Memory B cell (primary cell): ENCODE results near the gene PDHA1.
A peak's percentile ranks its signal among the peaks of the same experiment; 100 is the strongest.

Experiments used
- ATAC-seq: fragments of 150-1000 bp; cut with Tn5 transposase; 2 replicates; pipeline ENCODE4 v1.10.0; 2021; ENCODE audit warnings: low read depth, mild to moderate bottlenecking, moderate library complexity
- DNase-seq, 2 donors: peaks; one replicate each; pipeline ENCODE4 v3.0.0; 2022; ENCODE audit warnings: low spot score in 2 of 2
- H3K27ac Mint-ChIP-seq: one replicate; pipeline ENCODE4 v1.8.0; 2022; ENCODE audit warnings: mild to moderate bottlenecking, moderate library complexity, mixed read lengths
- H3K27me3 Mint-ChIP-seq: one replicate; pipeline ENCODE4 v1.8.0; 2022; ENCODE audit warnings: mixed read lengths
- H3K36me3 Mint-ChIP-seq: one replicate; pipeline ENCODE4 v1.8.0; 2022; ENCODE audit warnings: mild to moderate bottlenecking, mixed read lengths
- H3K4me1 Mint-ChIP-seq: one replicate; pipeline ENCODE4 v1.8.0; 2022; ENCODE audit warnings: mixed read lengths
- H3K4me3 Mint-ChIP-seq: one replicate; pipeline ENCODE4 v1.8.0; 2022; ENCODE audit warnings: mild to moderate bottlenecking, moderate library complexity, mixed read lengths
- H3K9me3 Mint-ChIP-seq: one replicate; pipeline ENCODE4 v1.8.0; 2022; ENCODE audit warnings: mixed read lengths

PDHA1 gene

DNA sequence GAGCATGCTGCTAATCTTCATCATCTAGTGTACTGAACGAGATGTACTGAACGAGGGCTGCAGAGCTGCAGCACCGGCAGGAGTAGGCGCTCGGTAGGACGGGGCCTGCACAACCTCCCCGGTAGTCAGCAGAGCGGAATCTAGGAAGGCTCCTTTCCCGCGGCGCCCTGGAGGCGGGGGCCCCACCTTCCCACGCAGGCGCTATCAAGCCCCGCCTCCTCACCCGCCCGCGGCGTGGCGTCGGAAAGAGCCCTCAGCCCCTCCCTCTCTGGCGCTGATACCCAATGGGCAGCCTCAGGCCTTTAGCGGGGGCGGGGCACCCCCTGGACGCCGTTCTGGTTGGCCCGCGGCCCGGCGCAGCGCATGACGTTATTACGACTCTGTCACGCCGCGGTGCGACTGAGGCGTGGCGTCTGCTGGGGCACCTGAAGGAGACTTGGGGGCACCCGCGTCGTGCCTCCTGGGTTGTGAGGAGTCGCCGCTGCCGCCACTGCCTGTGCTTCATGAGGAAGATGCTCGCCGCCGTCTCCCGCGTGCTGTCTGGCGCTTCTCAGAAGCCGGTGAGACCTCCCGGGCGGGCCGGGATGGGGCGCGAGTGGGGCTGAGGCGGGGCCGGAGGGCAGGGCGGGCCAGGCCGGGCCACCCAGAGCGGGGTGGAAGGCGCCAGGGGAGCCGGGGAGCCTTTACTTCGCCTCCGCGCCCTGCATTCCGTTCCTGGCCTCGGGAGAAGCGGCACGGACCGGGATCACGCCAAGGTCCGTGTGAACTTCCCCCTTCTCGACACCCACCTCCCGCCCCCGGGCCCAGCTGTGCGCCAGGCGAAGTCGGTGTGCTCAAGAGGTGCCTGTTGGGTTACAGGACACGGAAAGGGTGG lies at the start of gene PDHA1:
Gene PDHA1, plus strand, starts transcription at position 393 of the 874 bp plus-strand sequence. Its CDS starts 111 bp downstream, at position 504.
- ATAC-seq (peak; percentile 95), DNase-seq (peak; percentile 75 to 86)
- Mint-ChIP-seq H3K27me3 (peaks cover 2% of the 10 kb centered on the region), H3K27ac (peak within 1 kb of the TSS; percentile 96), H3K36me3 (peaks cover 2% of the 10 kb centered on the region), H3K4me1 (peaks cover 6% of the 10 kb centered on the region), H3K9me3 (no peaks in the 10 kb centered on the region), H3K4me3 (peak within 1 kb of the TSS; percentile 84)

DNA sequence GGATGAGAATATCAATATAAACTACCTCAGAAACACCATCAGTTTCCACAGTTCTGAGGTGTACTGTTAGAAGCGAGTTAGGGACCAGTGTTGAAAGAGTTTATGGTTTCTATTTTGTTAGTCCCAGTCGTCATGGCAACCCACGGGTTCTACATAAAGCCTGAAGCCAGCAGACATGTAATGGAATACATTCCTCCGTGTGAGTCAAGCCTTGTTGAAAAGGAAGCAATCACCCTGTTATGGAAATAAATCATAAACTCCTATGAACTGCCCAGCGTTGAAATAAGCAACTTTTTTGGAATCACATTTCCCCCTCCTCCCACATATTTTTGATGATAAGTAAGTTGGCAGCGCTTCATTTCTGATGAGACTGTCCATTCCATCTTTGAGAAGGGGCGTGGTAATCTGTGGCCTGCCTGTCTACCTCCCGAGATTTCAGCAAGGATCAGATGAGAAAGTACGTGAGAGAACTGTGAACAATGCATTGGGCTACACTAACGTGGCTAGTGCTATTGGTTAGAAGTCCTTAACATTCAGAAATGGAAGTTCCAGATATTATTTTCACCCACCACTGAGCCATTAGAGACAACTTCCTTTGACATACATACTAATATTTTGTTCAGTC lies 40.4 kb upstream of the PDHA1 start:
- H3K4me1 Mint-ChIP-seq = no peaks in the 10 kb centered on the region

DNA sequence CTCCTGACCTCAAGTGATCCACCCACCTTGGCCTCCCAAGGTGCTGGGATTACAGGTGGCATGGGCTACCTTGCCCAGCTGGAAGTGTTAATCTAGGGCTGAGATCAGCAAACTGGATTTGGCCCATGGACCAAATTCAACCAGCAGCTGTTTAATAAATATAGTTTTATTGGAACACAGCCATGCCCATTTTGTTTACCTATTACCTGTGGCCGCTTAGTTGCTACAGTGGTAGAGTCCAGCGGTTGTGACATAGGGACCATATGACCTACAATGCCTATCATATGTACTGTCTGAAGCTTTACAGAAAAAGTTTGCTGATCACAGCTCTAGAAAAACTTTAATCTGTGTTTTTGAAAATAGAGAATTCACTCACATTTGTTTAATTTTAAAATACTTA lies 17.2 kb upstream of the PDHA1 start:
- no peak for ATAC-seq
- Mint-ChIP-seq H3K27ac (no peak overlapping the region), H3K27me3 (peaks cover 2% of the 10 kb centered on the region), H3K4me3 (no peak overlapping the region), H3K36me3 (no peaks in the 10 kb centered on the region), H3K4me1 (no peaks in the 10 kb centered on the region), H3K9me3 (no peaks in the 10 kb centered on the region)
- no peak for DNase-seq

More for the DNA sequence above, 40.4 kb upstream of the PDHA1 start:
- ATAC-seq (no peak), DNase-seq (no peak)
- no peaks in the 10 kb centered on the region for H3K36me3 Mint-ChIP-seq
- no peaks in the 10 kb centered on the region for H3K9me3 Mint-ChIP-seq
- H3K4me3 Mint-ChIP-seq = no peak overlapping the region
- H3K27ac Mint-ChIP-seq = no peak overlapping the region
- peaks cover 4% of the 10 kb centered on the region for H3K27me3 Mint-ChIP-seq

DNA sequence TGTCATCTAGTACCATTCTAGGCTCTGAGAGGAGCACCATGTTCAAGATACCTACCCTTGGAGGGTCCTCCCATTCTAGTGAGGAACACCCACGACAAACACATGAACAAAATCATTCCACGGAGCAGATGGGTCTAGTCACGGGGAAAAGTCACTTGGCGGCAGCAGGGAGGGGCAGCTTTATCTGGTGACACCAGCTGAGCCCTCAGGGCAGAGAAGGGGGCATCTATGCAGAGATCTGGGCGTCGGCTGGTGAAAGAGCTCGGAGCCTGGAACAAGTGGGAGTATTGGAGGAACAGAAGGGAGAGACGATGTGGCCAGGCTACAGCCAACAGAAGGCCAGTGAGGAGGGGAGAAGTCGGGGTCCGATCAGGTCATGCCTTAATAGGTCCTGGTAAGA lies 11.9 kb upstream of the PDHA1 start:
- H3K27me3 Mint-ChIP-seq = no peaks in the 10 kb centered on the region
- ATAC-seq (no peak), DNase-seq (no peak)
- peaks cover 1% of the 10 kb centered on the region for H3K36me3 Mint-ChIP-seq
- no peaks in the 10 kb centered on the region for H3K4me1 Mint-ChIP-seq
- H3K9me3 Mint-ChIP-seq = no peaks in the 10 kb centered on the region
- H3K27ac Mint-ChIP-seq = no peak overlapping the region
- no peak overlapping the region for H3K4me3 Mint-ChIP-seq

DNA sequence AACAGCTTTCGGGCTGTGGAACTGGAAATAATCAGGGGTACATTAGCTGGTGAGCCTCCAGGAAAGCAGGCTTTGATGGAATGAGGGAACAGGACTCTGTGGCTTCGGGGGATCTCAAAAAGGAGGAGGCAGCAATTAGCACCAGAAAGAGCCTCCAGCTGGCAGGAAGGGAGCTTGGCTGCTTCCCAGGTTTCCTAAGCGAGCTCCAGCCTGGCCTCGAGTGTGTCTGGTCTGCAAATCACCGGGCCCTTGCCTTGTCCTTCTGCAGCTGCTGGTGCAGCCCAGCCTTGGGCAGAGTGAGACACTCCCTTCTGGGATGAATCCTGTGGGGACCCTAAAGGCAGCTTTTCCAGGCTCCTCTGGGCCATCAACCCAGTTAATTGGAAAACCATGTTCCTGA lies 10.7 kb upstream of the PDHA1 start:
- no peak for ATAC-seq
- no peak overlapping the region for H3K4me3 Mint-ChIP-seq
- H3K27me3 Mint-ChIP-seq = no peaks in the 10 kb centered on the region
- H3K9me3 Mint-ChIP-seq = no peaks in the 10 kb centered on the region
- no peaks in the 10 kb centered on the region for H3K4me1 Mint-ChIP-seq
- peaks cover 1% of the 10 kb centered on the region for H3K36me3 Mint-ChIP-seq
- DNase-seq = no peak
- no peak overlapping the region for H3K27ac Mint-ChIP-seq

DNA sequence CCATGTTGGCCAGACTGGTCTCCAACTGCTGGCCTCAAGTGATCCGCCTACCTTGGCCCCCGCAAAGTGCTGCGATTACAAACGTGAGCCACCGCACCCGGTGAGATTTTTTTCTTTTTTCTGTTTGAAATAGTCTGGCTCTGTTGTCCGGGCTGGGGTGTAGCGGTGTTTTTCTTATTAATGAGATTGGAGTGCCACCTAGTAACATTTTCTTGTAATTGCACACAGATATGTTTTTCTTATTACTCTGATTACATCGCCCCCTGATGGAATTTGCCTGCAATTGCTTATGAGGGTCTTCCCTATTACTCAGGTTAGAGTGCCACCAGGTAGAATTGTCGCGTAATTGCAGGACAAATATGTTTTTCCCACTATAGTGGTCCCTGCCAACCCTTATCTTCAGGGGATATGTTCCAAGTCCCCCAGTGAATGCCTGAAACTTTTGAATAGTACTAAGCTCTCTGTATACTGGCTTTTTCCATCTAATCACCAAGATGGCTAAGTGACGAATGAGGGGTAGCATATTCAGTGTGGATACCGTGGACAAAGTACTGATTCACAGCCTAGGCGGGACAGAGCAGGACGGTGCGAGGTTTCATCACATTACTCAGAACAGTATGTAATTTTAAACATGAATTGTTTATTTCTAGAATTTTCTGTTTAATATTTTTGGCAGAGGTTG lies 8.6 kb upstream of the PDHA1 start:
- Mint-ChIP-seq H3K27ac (no peak overlapping the region), H3K36me3 (peaks cover 1% of the 10 kb centered on the region), H3K4me3 (no peak overlapping the region), H3K4me1 (no peaks in the 10 kb centered on the region), H3K9me3 (no peaks in the 10 kb centered on the region), H3K27me3 (no peaks in the 10 kb centered on the region)
- DNase-seq = no peak
- ATAC-seq = peak; percentile 31

DNA sequence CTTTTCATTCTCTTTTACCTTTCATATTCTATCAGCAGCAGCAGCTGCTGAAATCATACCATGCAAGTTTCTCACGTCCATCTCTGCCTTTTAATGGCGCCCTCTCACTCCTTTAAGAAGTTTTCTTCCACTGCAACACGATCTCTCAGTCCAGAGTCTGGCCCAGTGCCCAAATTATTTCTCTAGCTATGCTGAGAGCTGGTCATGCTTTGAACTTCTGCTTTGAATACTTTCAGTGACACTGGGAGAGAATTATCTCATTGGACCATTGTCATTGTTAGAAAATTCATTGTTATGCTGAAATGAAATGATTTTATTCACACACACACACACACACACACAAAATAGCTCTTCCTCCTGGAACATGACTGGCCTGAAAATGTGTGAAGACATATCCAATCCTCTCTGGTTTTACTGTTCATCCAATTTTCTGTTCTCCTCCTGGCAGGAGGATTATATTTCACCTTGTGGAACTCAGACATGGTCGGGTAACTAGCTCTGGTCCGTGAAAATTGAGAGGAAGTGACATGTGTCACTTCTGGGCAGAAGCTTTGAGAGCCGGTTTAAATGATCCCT lies 1.3 kb upstream of the PDHA1 start:
- H3K27me3 Mint-ChIP-seq = peaks cover 2% of the 10 kb centered on the region
- no peak overlapping the region for H3K4me3 Mint-ChIP-seq
- no peaks in the 10 kb centered on the region for H3K9me3 Mint-ChIP-seq
- no peak for ATAC-seq
- no peak overlapping the region for H3K27ac Mint-ChIP-seq
- H3K4me1 Mint-ChIP-seq = peaks cover 3% of the 10 kb centered on the region
- no peak for DNase-seq
- no peaks in the 10 kb centered on the region for H3K36me3 Mint-ChIP-seq

DNA sequence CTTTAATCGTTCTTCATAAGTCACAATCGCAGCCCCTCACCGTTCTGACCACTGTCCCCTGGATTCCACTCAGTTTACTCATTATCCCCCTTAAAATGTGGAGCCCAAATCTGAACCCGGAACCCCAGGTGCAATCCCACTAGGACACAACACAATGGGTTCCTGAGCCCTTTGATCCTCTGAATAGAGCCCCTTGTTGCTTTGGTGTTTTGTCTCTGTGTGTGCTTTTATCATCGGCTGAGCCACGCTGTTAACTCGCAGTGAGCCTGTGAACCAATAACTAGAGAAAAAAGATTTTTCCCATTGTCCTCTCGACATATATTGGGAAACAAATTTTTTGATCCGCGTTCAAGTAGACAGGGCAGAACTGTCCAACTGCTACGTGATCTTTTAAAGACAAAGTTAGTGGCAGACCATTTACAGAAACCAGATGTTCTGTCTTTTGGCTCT lies 617 bp upstream of the PDHA1 start:
- H3K27ac Mint-ChIP-seq = peak overlapping the region; percentile 96
- H3K9me3 Mint-ChIP-seq = no peaks in the 10 kb centered on the region
- peaks cover 2% of the 10 kb centered on the region for H3K36me3 Mint-ChIP-seq
- ATAC-seq = no peak
- H3K27me3 Mint-ChIP-seq = peaks cover 2% of the 10 kb centered on the region
- peak overlapping the region; percentile 84 for H3K4me3 Mint-ChIP-seq
- H3K4me1 Mint-ChIP-seq = peaks cover 6% of the 10 kb centered on the region
- DNase-seq = no peak

DNA sequence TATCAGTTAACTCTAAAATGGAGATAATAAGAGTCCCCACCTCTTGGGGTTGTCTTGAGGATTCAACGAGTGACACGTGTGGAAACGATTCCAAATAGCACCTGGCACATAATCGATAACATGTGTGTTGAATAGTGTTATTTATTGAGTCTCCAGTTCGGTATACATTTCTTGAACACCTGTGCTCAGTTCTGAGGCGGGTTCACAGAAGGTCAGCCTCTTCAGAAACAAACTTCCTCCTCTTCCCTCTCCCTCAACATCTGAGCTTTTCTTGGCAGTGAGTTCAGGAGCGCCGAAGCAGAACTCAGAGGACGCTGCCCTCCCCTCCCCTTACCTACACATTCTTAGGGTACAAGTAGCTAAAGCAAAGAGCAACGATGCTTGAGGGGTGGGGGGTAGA lies 934 bp downstream of the PDHA1 start:
- Mint-ChIP-seq H3K9me3 (no peaks in the 10 kb centered on the region), H3K4me3 (peak overlapping the region; percentile 84), H3K4me1 (peaks cover 6% of the 10 kb centered on the region), H3K27me3 (peaks cover 2% of the 10 kb centered on the region), H3K27ac (peak overlapping the region; percentile 96), H3K36me3 (peaks cover 2% of the 10 kb centered on the region)
- no peak for ATAC-seq
- DNase-seq = no peak

DNA sequence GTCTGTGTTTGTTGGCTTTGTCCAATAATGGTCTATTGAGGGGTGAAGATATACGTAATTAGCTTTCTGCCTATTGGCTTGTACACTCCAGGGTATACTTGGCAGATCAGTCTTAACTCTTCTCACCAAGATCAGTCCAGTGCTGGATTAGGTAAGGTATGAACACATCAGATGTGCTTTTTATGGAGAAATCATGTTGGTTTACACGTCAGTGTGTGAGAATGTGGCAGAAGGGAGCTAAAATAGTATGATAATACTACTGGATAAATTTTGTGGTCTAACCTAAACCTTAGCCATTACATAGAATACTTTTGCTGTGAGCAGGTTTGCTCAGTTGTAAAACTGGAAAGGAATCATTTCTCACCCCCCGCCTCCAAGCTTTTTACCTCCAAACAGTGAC lies 4.2 kb downstream of the PDHA1 start:
- Mint-ChIP-seq H3K9me3 (no peaks in the 10 kb centered on the region), H3K4me1 (peaks cover 9% of the 10 kb centered on the region), H3K4me3 (no peak overlapping the region), H3K36me3 (peaks cover 10% of the 10 kb centered on the region), H3K27ac (no peak overlapping the region), H3K27me3 (no peaks in the 10 kb centered on the region)
- ATAC-seq (no peak), DNase-seq (no peak)

DNA sequence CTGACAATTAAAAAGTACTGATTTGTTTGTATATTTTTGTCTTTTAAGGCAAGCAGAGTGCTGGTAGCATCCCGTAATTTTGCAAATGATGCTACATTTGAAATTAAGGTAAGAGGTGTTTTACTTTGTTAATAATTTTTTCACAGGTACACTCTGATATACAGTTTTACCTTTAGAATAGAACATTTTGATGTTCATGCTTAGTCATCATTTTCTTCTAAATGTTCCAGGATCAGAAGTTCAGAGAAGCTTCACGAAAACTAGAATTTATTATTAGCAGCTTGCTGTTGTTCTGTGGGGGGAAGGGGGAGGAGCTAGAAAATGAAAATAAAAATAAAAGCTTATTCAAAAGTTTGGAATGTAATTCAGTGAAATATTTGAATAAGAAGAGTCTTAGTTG lies 5.5 kb downstream of the PDHA1 start:
- H3K4me3 Mint-ChIP-seq = no peak overlapping the region
- peaks cover 7% of the 10 kb centered on the region for H3K4me1 Mint-ChIP-seq
- ATAC-seq = no peak
- H3K27ac Mint-ChIP-seq = no peak overlapping the region
- H3K36me3 Mint-ChIP-seq = peaks cover 10% of the 10 kb centered on the region
- DNase-seq = no peak
- H3K27me3 Mint-ChIP-seq = no peaks in the 10 kb centered on the region
- no peaks in the 10 kb centered on the region for H3K9me3 Mint-ChIP-seq

DNA sequence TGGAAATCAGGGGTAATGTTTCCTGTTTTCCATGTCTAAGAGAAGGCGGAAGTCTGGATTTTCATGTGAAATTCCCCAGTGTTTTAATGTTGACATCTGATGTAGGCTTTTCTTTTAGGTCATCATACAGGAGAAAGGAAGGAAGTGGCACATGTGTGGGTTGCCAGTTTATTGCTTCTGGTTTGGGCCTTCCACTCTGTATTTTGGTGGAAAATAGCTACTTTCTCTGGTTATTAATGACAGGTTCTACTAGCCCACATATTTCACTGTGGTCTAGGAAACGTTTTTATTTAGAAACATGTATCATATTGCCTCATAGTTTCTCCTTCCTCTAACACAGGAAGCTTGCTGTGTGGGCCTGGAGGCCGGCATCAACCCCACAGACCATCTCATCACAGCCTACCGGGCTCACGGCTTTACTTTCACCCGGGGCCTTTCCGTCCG lies 7.2 kb downstream of the PDHA1 start:
- DNase-seq (no peak), ATAC-seq (peak; percentile 79)
- Mint-ChIP-seq H3K36me3 (peaks cover 10% of the 10 kb centered on the region), H3K4me3 (no peak overlapping the region), H3K9me3 (no peaks in the 10 kb centered on the region), H3K27me3 (no peaks in the 10 kb centered on the region), H3K27ac (peak overlapping the region; percentile 81), H3K4me1 (peaks cover 7% of the 10 kb centered on the region)

DNA sequence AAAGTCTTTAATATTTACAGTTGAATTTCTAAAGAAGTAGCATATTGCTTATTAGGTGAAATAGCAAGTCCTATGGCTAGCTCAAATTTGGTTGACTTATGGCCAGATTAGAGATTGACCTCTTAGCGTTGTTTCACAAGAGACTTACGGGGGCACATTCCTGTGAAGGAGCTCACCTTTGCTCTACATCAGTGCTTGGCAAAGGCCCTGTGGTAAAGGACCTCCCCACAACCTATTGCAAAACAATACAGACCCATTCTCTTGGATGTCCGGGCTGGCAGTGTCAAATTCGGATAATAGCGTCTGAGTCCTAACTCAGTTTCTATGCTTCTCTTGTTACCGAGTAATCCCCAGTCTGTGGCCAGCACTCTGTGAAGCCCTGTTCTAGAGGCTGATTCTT lies 10.9 kb downstream of the PDHA1 start:
- Mint-ChIP-seq H3K4me1 (peaks cover 3% of the 10 kb centered on the region), H3K27me3 (no peaks in the 10 kb centered on the region), H3K36me3 (peaks cover 13% of the 10 kb centered on the region), H3K27ac (no peak overlapping the region), H3K9me3 (no peaks in the 10 kb centered on the region), H3K4me3 (no peak overlapping the region)
- DNase-seq (no peak), ATAC-seq (no peak)

DNA sequence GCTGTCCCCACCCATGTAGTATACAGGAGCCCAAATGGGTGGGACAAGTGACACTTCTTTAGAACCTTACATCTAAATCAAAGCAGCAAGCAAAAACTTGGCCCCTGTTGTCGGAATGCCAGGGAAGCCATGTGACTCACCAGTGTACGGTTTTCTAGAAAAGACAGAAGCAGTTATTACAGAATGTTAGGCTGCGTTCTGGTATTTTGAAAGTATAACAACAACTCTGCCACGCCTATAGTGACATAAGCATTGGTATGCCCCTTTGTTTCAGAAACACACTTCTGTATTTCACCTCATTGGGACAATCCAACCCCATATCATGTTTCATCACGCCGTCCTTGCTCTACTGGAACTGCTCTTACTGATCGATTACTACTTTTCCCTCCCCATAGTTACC lies 14.8 kb downstream of the PDHA1 start:
- ATAC-seq = no peak
- Mint-ChIP-seq H3K36me3 (peaks cover 5% of the 10 kb centered on the region), H3K4me3 (no peak overlapping the region), H3K9me3 (no peaks in the 10 kb centered on the region), H3K4me1 (no peaks in the 10 kb centered on the region), H3K27ac (no peak overlapping the region), H3K27me3 (no peaks in the 10 kb centered on the region)
- DNase-seq = no peak
